GM12878 (cell line): ENCODE results near the gene ACOX1. TPM values are rescaled to one million over a fixed set of nuclear protein-coding genes. Genes with fewer than 3 reads are reported as not detected.

Experiments used
- ATAC-seq: fragments of 200-7000 bp; cut with Tn5 transposase; 3 replicates; pipeline ENCODE4 v1.9.1; 2020; ENCODE audit warnings: mild to moderate bottlenecking, moderate library complexity
- Bru-seq: library from RNA; stranded (reverse); fragments of 400-500 nt; gene quantifications from one replicate; lab custom pipeline; 2021; lab: Mats Ljungman, UMichigan
- BruChase-seq, 2 experiments: library from RNA; stranded (reverse); fragments of 400-500 nt; gene quantifications; one replicate each; lab custom pipeline; 2021; lab: Mats Ljungman, UMichigan
- BruUV-seq: library from RNA; stranded (reverse); fragments of 400-500 nt; replicated peaks from 2 replicates; lab custom pipeline; 2021; lab: Mats Ljungman, UMichigan
- CTCF ChIA-PET: fragments of 300-600 bp; sonication (Branson Sonifier 250); formaldehyde crosslinking; extraction: SDS; loops from one replicate; lab custom pipeline; 2021; ENCODE audit warnings: inconsistent platforms; lab: Yijun Ruan, JAX
- POLR2A ChIA-PET: fragments of 350-600 bp; formaldehyde crosslinking; extraction: SDS; loops from one replicate; lab custom pipeline; 2021; ENCODE audit warnings: inconsistent platforms; lab: Charles Lee
- RAD21 ChIA-PET: fragments of 300-600 bp; sonication (Branson Sonifier 250); formaldehyde crosslinking; loops from one replicate; lab custom pipeline; 2023; ENCODE audit warnings: antibody characterized with exemption; ENCODE audit not compliant: unreplicated experiment; lab: Charles Lee
- SMC1A ChIA-PET: fragments of 300-600 bp; sonication (Branson Sonifier 250); formaldehyde crosslinking; loops from one replicate; lab custom pipeline; 2023; ENCODE audit not compliant: unreplicated experiment, uncharacterized antibody; lab: Charles Lee
- DNase-seq: peaks from one replicate; pipeline ENCODE4 v3.0.0-alpha.2; 2011; ENCODE audit warnings: low read depth, low spot score
- FAIRE-seq: peaks from 3 replicates; lab custom pipeline; 2011; peaks lifted over from hg19 to GRCh38; lab: Jason Lieb, UNC
- H2AFZ ChIP-seq: 2 replicates; pipeline ENCODE4 v1.6.0; 2011; ENCODE audit warnings: low read depth, low read length, control low read depth; ENCODE audit not compliant: control insufficient read depth
- H3K27ac ChIP-seq: 2 replicates; pipeline ENCODE4 v1.5.1; 2011; ENCODE audit warnings: control low read depth; ENCODE audit not compliant: control insufficient read depth, insufficient read depth
- H3K27me3 ChIP-seq, 2 experiments: replicated peaks in 1 of 2; 2 replicates each; pipeline versions ENCODE4 v1.6.0 to v1.6.1; 2011; ENCODE audit warnings: low read length in 1 of 2; ENCODE audit not compliant: control insufficient read depth in 2 of 2, insufficient read depth in 2 of 2
- H3K36me3 ChIP-seq, 2 experiments: 2 replicates each; pipeline ENCODE4 v1.5.1; 2011; ENCODE audit warnings: low read length in 1 of 2; ENCODE audit not compliant: control insufficient read depth in 2 of 2, insufficient read depth in 2 of 2
- H3K4me1 ChIP-seq: 2 replicates; pipeline ENCODE4 v1.6.1; 2011; ENCODE audit warnings: mild to moderate bottlenecking, low read length, moderate library complexity, mixed read lengths; ENCODE audit not compliant: control insufficient read depth, insufficient read depth
- H3K4me2 ChIP-seq: 2 replicates; pipeline ENCODE4 v1.6.0; 2011; ENCODE audit warnings: control low read depth; ENCODE audit not compliant: control insufficient read depth, insufficient read depth
- H3K4me3 ChIP-seq: fragments of 200-600 bp; sonication (generic); 2 replicates; pipeline ENCODE4 v1.5.1; 2016
- H3K79me2 ChIP-seq: 2 replicates; pipeline ENCODE4 v1.6.0; 2011; ENCODE audit warnings: low read length; ENCODE audit not compliant: control insufficient read depth, insufficient read depth
- H3K9ac ChIP-seq: 2 replicates; pipeline ENCODE4 v1.8.0; 2011; ENCODE audit warnings: low read length, control low read depth, mixed read lengths; ENCODE audit not compliant: control insufficient read depth, insufficient read depth
- H3K9me3 ChIP-seq: replicated peaks from 3 replicates; pipeline ENCODE4 v1.5.1; 2011; ENCODE audit warnings: mild to moderate bottlenecking, low read length; ENCODE audit not compliant: control insufficient read depth, insufficient read depth
- H4K20me1 ChIP-seq: 2 replicates; pipeline ENCODE4 v1.6.0; 2011; ENCODE audit not compliant: control insufficient read depth, insufficient read depth
- ATF2 ChIP-seq: IDR thresholded peaks from 2 replicates; pipeline ENCODE4 v1.6.1; 2012; ENCODE audit warnings: low read length, inconsistent platforms
- BHLHE40 ChIP-seq, 2 experiments: fragments of 450-650 bp in 1 of 2; IDR thresholded peaks; 2 replicates each; pipeline ENCODE4 v1.6.1; 2011 to 2017; ENCODE audit warnings: low read depth in 2 of 2, borderline replicate concordance in 1 of 2, improper control_type of control experiment in 1 of 2, low read length in 1 of 2, mild to moderate bottlenecking in 1 of 2
- DPF2 ChIP-seq: fragments of 450-650 bp; IDR thresholded peaks from 2 replicates; pipeline ENCODE4 v1.6.1; 2017; ENCODE audit warnings: mild to moderate bottlenecking
- GABPA ChIP-seq: IDR thresholded peaks from 2 replicates; pipeline ENCODE4 v1.6.1; 2014; ENCODE audit warnings: antibody characterized with exemption, low read depth, mild to moderate bottlenecking, inconsistent platforms
- IKZF1 ChIP-seq: fragments of 450-650 bp; conservative IDR thresholded peaks from 2 replicates; pipeline ENCODE4 v1.6.1; 2017; ENCODE audit warnings: antibody characterized with exemption, mild to moderate bottlenecking
- MEF2B ChIP-seq: fragments of 450-650 bp; IDR thresholded peaks from 2 replicates; pipeline ENCODE4 v1.6.1; 2018; ENCODE audit warnings: mild to moderate bottlenecking, moderate library complexity; ENCODE audit not compliant: partially characterized antibody, poor library complexity, severe bottlenecking
- PBX3 ChIP-seq: IDR thresholded peaks from 2 replicates; pipeline ENCODE4 v1.6.1; 2011; ENCODE audit warnings: mild to moderate bottlenecking, low read depth, low read length, moderate library complexity; ENCODE audit not compliant: insufficient replicate concordance
- PML ChIP-seq: IDR thresholded peaks from 2 replicates; pipeline ENCODE4 v1.6.1; 2012; ENCODE audit warnings: low read length, inconsistent platforms
- POLR2AphosphoS5 ChIP-seq: IDR thresholded peaks from 2 replicates; pipeline ENCODE4 v1.6.1; 2011; ENCODE audit warnings: mild to moderate bottlenecking, low read length, inconsistent platforms
- RUNX3 ChIP-seq: IDR thresholded peaks from 2 replicates; pipeline ENCODE4 v1.6.1; 2012; ENCODE audit warnings: low read length, inconsistent platforms
- SKIL ChIP-seq: fragments of 450-650 bp; IDR thresholded peaks from 2 replicates; pipeline ENCODE4 v1.6.1; 2017; ENCODE audit warnings: mild to moderate bottlenecking, low read depth, inconsistent platforms; ENCODE audit not compliant: poor library complexity, severe bottlenecking
- TCF12 ChIP-seq: IDR thresholded peaks from 2 replicates; pipeline ENCODE4 v1.6.1; 2011; ENCODE audit warnings: low read depth, mild to moderate bottlenecking, low read length
- ZNF622 ChIP-seq: fragments of 450-650 bp; IDR thresholded peaks from 2 replicates; pipeline ENCODE4 v1.6.1; 2017; ENCODE audit warnings: mild to moderate bottlenecking, inconsistent platforms
- WGBS: methylation state at CpG from one replicate; pipeline ENCODE4 v1.1.6; 2016; ENCODE audit warnings: low lambda C conversion rate; ENCODE audit not compliant: insufficient replicate concordance, insufficient coverage; ENCODE audit errors: missing lambda C conversion rate; 5-methylcytosine and 5-hydroxymethylcytosine counted together
- in situ Hi-C: fragments of 300-500 bp; cut with MboI; formaldehyde crosslinking; loops from 9 replicates; pipeline ENCODE4 v1.14.3; 2018; ENCODE audit warnings: mixed read lengths
- intact Hi-C: fragments of 100-400 bp; cut with micrococcal nuclease; formaldehyde crosslinking; loops from one replicate; pipeline ENCODE4 v1.14.2; 2022; ENCODE audit not compliant: unreplicated experiment
- long read RNA-seq, 2 experiments: library from polyadenylated mRNA; unstranded; transcript quantifications; one replicate each; pipeline ENCODE4 v2.0.0, GENCODE V29; 2019 to 2020
- polyA minus RNA-seq, 3 experiments: library from RNA; depleted of rRNA, polyadenylated mRNA; stranded (reverse); fragments of >200 nt; gene quantifications; 2 replicates each; pipeline ENCODE4 v1.2.3, GENCODE V29; 2011
- polyA plus RNA-seq, 11 experiments: library from polyadenylated mRNA; depleted of rRNA in 4 of 11; unstranded in 6 of 11; stranded (reverse) in 5 of 11; fragments of >200 nt; fragmentation: Nextera tagmentation in 4 of 11; fragmentation: Illumina TruSeq in 1 of 11; extraction: Ambion mirVana in 4 of 11; extraction: Trizol in 1 of 11; gene quantifications; 1 replicate in 1 of 11; 2 replicates in 10 of 11; pipeline versions ENCODE4 v1.2.1 to v1.2.3, GENCODE V29; 2011 to 2016; ENCODE audit warnings: inconsistent platforms in 2 of 11, missing spikeins in 2 of 11, low read depth in 1 of 11
- total RNA-seq, 4 experiments: library from RNA; depleted of rRNA in 3 of 4; stranded (reverse); fragments of >200 nt in 3 of 4; fragmentation: Illumina TruSeq in 1 of 4; extraction: Trizol in 1 of 4; gene quantifications; 2 replicates each; pipeline versions ENCODE4 v1.2.1 to v1.2.3, GENCODE V29; 2013 to 2021

Gene ACOX1
- total RNA-seq (2013; cell fraction: nucleolus; rRNA removed), result 28.4 and 30.0 TPM in 2 replicates
- 20.8 and 25.1 TPM in 2 replicates for total RNA-seq (2014; rRNA removed)
- 19.9 and 21.0 TPM in 2 replicates for total RNA-seq (2014; rRNA removed; fragmentation: Illumina TruSeq; extraction: Trizol)
- total RNA-seq (2021), result 26.2 and 26.7 TPM in 2 replicates
- 30.3 TPM for polyA plus RNA-seq (2011; ENCODE audit: low read depth)
- polyA plus RNA-seq (2011; rRNA removed), result 20.9 and 24.8 TPM in 2 replicates
- 19.4 and 20.6 TPM in 2 replicates for polyA plus RNA-seq (2011; cell fraction: cytosol; rRNA removed)
- 14.0 and 15.4 TPM in 2 replicates for polyA plus RNA-seq (2011; cell fraction: nucleus; rRNA removed)
- 10.4 and 12.5 TPM in 2 replicates for polyA plus RNA-seq (2012)
- polyA plus RNA-seq (2014; fragmentation: Illumina TruSeq; extraction: Trizol), result 13.3 and 16.4 TPM in 2 replicates
- 10 to 100 TPM in 1 of 2 experiments, 1 to 10 TPM in 1; 6.5 to 12.3 TPM for polyA plus RNA-seq (2014; fragmentation: Nextera tagmentation; extraction: Ambion mirVana)
- polyA plus RNA-seq (2014; rRNA removed), result 12.1 and 14.2 TPM in 2 replicates
- polyA plus RNA-seq (2016; fragmentation: Nextera tagmentation; extraction: Ambion mirVana), result 10 to 100 TPM; 22.2 to 22.7 TPM
- 59.1 and 72.9 TPM in 2 replicates for polyA minus RNA-seq (2011; rRNA and poly(A)+ RNA removed)
- polyA minus RNA-seq (2011; cell fraction: cytosol; rRNA and poly(A)+ RNA removed), result 29.2 and 30.6 TPM in 2 replicates
- polyA minus RNA-seq (2011; cell fraction: nucleus; rRNA and poly(A)+ RNA removed), result 16.4 and 25.0 TPM in 2 replicates
- percentile 64 among the genes with signal in this experiment for Bru-seq, nascent RNA
- percentile 82 among the genes with signal in this experiment for BruChase-seq, experiment 1, labeled RNA remaining after a 6-hour chase
- BruChase-seq, experiment 2, labeled RNA remaining after a 2-hour chase, result percentile 74 among the genes with signal in this experiment
- long read RNA-seq, experiment 1, full-length matches to known transcripts, result 7 of 18 reads
- long read RNA-seq, experiment 1, partial matches to known transcripts, result 5 of 18 reads
- long read RNA-seq, experiment 1, other reads (novel, unspliced or antisense), result 6 of 18 reads
- long read RNA-seq, experiment 2, full-length matches to known transcripts, result 95 of 118 reads
- long read RNA-seq, experiment 2, partial matches to known transcripts, result 14 of 118 reads
- long read RNA-seq, experiment 2, other reads (novel, unspliced or antisense), result 9 of 118 reads

DNA sequence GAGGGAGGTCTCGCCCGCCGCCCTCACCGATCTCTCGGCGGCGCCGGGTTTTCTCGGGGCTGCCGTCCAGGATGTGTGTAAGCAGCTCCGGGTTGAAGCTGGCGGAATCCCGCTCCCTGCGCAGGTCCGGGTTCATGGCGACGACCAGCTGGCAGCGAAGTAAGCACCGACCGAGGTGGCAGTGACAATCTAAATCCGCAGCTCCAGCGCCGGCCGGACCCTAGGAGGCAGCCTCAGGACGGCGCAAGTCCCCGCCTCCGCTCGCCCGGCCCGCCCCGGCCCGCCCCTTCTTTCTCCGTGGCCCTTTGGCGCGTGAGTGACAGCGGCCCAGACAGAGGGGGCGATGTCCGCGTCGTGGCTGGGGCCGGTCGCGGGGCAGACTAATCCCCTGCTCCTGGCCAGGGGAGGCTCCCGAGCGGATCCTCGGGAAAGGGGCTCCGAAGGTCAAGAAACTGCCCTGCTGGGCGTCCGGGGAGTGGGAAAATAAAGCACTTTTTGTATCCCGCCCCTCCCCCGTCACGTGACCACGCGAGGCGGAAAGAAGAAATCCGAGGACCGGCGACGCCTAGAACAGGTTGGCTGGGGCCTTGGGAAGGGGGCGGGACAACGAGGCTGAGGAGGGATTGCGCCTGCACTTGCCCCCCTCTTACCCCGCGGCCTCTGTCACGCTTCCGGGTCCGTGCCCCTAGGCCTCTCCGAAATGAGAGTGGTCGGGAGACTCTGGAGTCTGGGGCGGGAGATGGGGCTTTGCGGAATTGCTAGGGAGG lies at the start of gene ACOX1, which contains the start of gene TEN1:
ACOX1 (minus strand) TSS at position 229 of the 767 bp plus-strand sequence; CDS start at position 136, 93 bp downstream.
TEN1 (plus strand) TSS at position 303 of the 767 bp plus-strand sequence. CDS start 6,953 bp downstream, outside the sequence.
- ATAC-seq (peak; percentile 98), FAIRE-seq (peak; percentile 73), DNase-seq (peak; percentile 80)
- ChIA-PET CTCF (interaction anchor here (0.5 to 2.0 kb wide), 10 partner anchors 13 to 502 kb away, joined by 3 to 14 read pairs (median 3); partner anchors contain the start of genes CDK3 and MRPL38), POLR2A (interaction anchor here (0.5 to 1.2 kb wide), 9 partner anchors 9 to 195 kb away, joined by 3 to 8 read pairs (median 5); partner anchors contain the start of genes FBF1, TRIM65, UNK and WBP2), RAD21 (interaction anchor here (0.9 to 1.2 kb wide), 7 partner anchors 13 to 85 kb away, joined by 3 to 11 read pairs (median 4); partner anchors contain the start of genes FBF1 and MRPL38), SMC1A (interaction anchor here (0.6 to 2.1 kb wide), 6 partner anchors 14 to 216 kb away, joined by 3 to 6 read pairs (median 4); no protein-coding TSS in a partner anchor)
- no TSS peak for BruUV-seq
- Histone ChIP-seq H3K27ac (peak within 1 kb of the TSS; percentile 99), H3K79me2 (peaks cover 20% of the 10 kb centered on the region), H3K4me1 (peaks cover 6% of the 10 kb centered on the region), H3K4me3 (peak within 1 kb of the TSS; percentile 87), H3K9me3 (no peaks in the 10 kb centered on the region), H4K20me1 (no peaks in the 10 kb centered on the region), H3K9ac (peak within 1 kb of the TSS; percentile 99), H3K36me3 (no peaks in the 10 kb centered on the region), H3K4me2 (peak within 1 kb of the TSS; percentile 98), H3K27me3 (no peaks in the 10 kb centered on the region), H2AFZ (peak within 1 kb of the TSS; percentile 96)
- WGBS, result 1% methylated on average over 71 of the region's 72 CpGs
- in situ Hi-C loops, result no loop called here
- intact Hi-C loops, result no loop called here
- peak; percentile 97 for TF ChIP-seq POLR2AphosphoS5
- TF ChIP-seq ZNF622, result no peak
- peak; percentile 82 for TF ChIP-seq IKZF1
- peak; percentile 40; the same call in 1 of the 2 replicates for TF ChIP-seq TCF12
- peak; percentile 93 for TF ChIP-seq PBX3
- peak; percentile 45 for TF ChIP-seq MEF2B
- TF ChIP-seq SKIL, result peak; percentile 63
- TF ChIP-seq DPF2, result peak; percentile 97
- peak; percentile 92 to 98 for TF ChIP-seq BHLHE40 (IDR thresholded peaks at IDR 0.05; ENCODE audit: borderline replicate concordance in 1 of 2, low read depth in 2 of 2, low read length in 1 of 2)
- TF ChIP-seq ATF2, result no peak
- peak; percentile 39; the same call in 1 of the 2 replicates for TF ChIP-seq RUNX3
- TF ChIP-seq PML, result peak; percentile 96
- TF ChIP-seq GABPA, result peak; percentile 66; the same call in 1 of the 2 replicates
